Naive thymus-derived CD4-positive, alpha-beta T cell (primary cell): ENCODE measurements around the gene TMEM63B. TPM values are rescaled to one million over a fixed set of nuclear protein-coding genes. Genes with fewer than 3 reads are reported as not detected.

Source experiments
- ATAC-seq: fragments of 150-1000 bp; cut with Tn5 transposase; 2 replicates; pipeline ENCODE4 v1.10.0; 2021; ENCODE audit warnings: mild to moderate bottlenecking, moderate library complexity
- CTCF ChIA-PET: fragments of 350-600 bp; sonication (Branson Sonifier 250); formaldehyde crosslinking; loops from one replicate; lab custom pipeline; 2021; ENCODE audit warnings: antibody characterized with exemption; lab: Charles Lee
- POLR2A ChIA-PET: fragments of 350-600 bp; sonication (Branson Sonifier 250); formaldehyde crosslinking; loops from one replicate; lab custom pipeline; 2021; ENCODE audit warnings: antibody characterized with exemption, inconsistent platforms; lab: Charles Lee
- DNase-seq, 9 donors: peaks; one replicate each; pipeline versions ENCODE4 v3.0.0 to v3.0.0-alpha.2; 2020 to 2022; ENCODE audit warnings: mixed read lengths in 1 of 9
- H3K27ac ChIP-seq: one replicate; pipeline ENCODE4 v1.7.0; 2013; ENCODE audit warnings: mild to moderate bottlenecking, low read depth, low read length, moderate library complexity
- H3K27me3 ChIP-seq, 2 donors: one replicate each; pipeline ENCODE4 v1.7.0; 2013; ENCODE audit warnings: low read length in 2 of 2, mild to moderate bottlenecking in 2 of 2, moderate library complexity in 2 of 2; ENCODE audit not compliant: control insufficient read depth in 2 of 2, insufficient read depth in 2 of 2
- H3K36me3 ChIP-seq, 3 experiments: 1 replicate in 2 of 3; 2 replicates in 1 of 3; pipeline ENCODE4 v1.7.0; 2013; ENCODE audit warnings: low read length in 3 of 3, mild to moderate bottlenecking in 3 of 3, moderate library complexity in 1 of 3; ENCODE audit not compliant: insufficient read depth in 3 of 3, control insufficient read depth in 2 of 3
- H3K4me1 ChIP-seq, 2 donors: one replicate each; pipeline ENCODE4 v1.7.0; 2013; ENCODE audit warnings: low read length in 2 of 2, mild to moderate bottlenecking in 2 of 2, moderate library complexity in 1 of 2; ENCODE audit not compliant: control insufficient read depth in 2 of 2, insufficient read depth in 2 of 2
- H3K4me3 ChIP-seq: 2 replicates; pipeline ENCODE4 v1.7.0; 2013; ENCODE audit warnings: mild to moderate bottlenecking, low read length
- H3K9me3 ChIP-seq, 3 experiments: 1 replicate in 2 of 3; 2 replicates in 1 of 3; pipeline ENCODE4 v1.7.0; 2013; ENCODE audit warnings: low read length in 3 of 3; ENCODE audit not compliant: control insufficient read depth in 2 of 3
- H3K27ac Mint-ChIP-seq, 9 donors: one replicate each; pipeline ENCODE4 v1.8.0; 2020 to 2022; ENCODE audit warnings: mixed read lengths in 9 of 9, mild to moderate bottlenecking in 8 of 9, moderate library complexity in 5 of 9, inconsistent platforms in 2 of 9
- H3K27me3 Mint-ChIP-seq, 5 donors: one replicate each; pipeline ENCODE4 v1.8.0; 2021 to 2022; ENCODE audit warnings: mixed read lengths in 5 of 5, mild to moderate bottlenecking in 1 of 5
- H3K36me3 Mint-ChIP-seq, 5 donors: one replicate each; pipeline ENCODE4 v1.8.0; 2020 to 2022; ENCODE audit warnings: mixed read lengths in 5 of 5, mild to moderate bottlenecking in 3 of 5, inconsistent platforms in 1 of 5
- H3K4me1 Mint-ChIP-seq, 7 donors: one replicate each; pipeline ENCODE4 v1.8.0; 2020 to 2022; ENCODE audit warnings: mixed read lengths in 7 of 7, mild to moderate bottlenecking in 3 of 7, inconsistent platforms in 1 of 7
- H3K4me3 Mint-ChIP-seq, 10 donors: one replicate each; pipeline ENCODE4 v1.8.0; 2020 to 2022; ENCODE audit warnings: mild to moderate bottlenecking in 10 of 10, mixed read lengths in 10 of 10, moderate library complexity in 6 of 10, inconsistent platforms in 2 of 10
- H3K9me3 Mint-ChIP-seq, 11 donors: one replicate each; pipeline ENCODE4 v1.8.0; 2020 to 2022; ENCODE audit warnings: mixed read lengths in 11 of 11, mild to moderate bottlenecking in 4 of 11, inconsistent platforms in 1 of 11, moderate library complexity in 1 of 11
- intact Hi-C, 2 donors: fragments of 100-400 bp; cut with micrococcal nuclease; formaldehyde crosslinking; loops; one replicate each; pipeline ENCODE4 v1.15.1; 2023
- polyA plus RNA-seq, 2 donors: library from polyadenylated mRNA; unstranded; fragments of 300-500 nt; fragmentation: Illumina TruSeq; gene quantifications; one replicate each; pipeline ENCODE4 v1.2.3, GENCODE V29; 2021
- total RNA-seq, 6 experiments: library from RNA in 5 of 6; stranded (reverse) in 5 of 6; gene quantifications; 1 replicate in 5 of 6; 2 replicates in 1 of 6; pipeline ENCODE4 v1.2.3 and lab custom pipeline; 2021 to 2026

Gene TMEM63B
- total and polyA plus RNA-seq, 7 experiments from 2014 or later, result 0.18 to 21.4 (median 16.2) TPM

GRCh38 chr6:44158770-44159228, 31.4 kb downstream of the TMEM63B start, which contains the start of gene CAPN11:
Gene CAPN11 (plus strand): TSS chr6:44158820. CDS start chr6:44158849, 29 bp downstream.
- no peaks in the 10 kb centered on the region for H3K9me3 ChIP-seq
- H3K27me3 ChIP-seq, result no peaks in the 10 kb centered on the region
- DNase-seq, result no peak
- H3K4me3 Mint-ChIP-seq, result no peak within 1 kb of the TSS
- intact Hi-C loops, result no loop called here
- no peaks in the 10 kb centered on the region for H3K36me3 ChIP-seq
- H3K36me3 Mint-ChIP-seq, result no peaks in the 10 kb centered on the region
- no peak within 1 kb of the TSS for H3K27ac ChIP-seq
- peaks cover 0 to 3% (median 0%) of the 10 kb centered on the region in 7 donors for H3K4me1 Mint-ChIP-seq
- ChIA-PET POLR2A (no interaction called here), CTCF (no interaction called here)
- no peak within 1 kb of the TSS for H3K27ac Mint-ChIP-seq
- H3K9me3 Mint-ChIP-seq, result no peaks in the 10 kb centered on the region
- no peak within 1 kb of the TSS for H3K4me3 ChIP-seq
- H3K4me1 ChIP-seq, result no peaks in the 10 kb centered on the region
- peaks cover 0 to 9% (median 5%) of the 10 kb centered on the region in 5 donors for H3K27me3 Mint-ChIP-seq
- no peak for ATAC-seq

- ChIA-PET POLR2A (no interaction called here), CTCF (interaction anchor here (0.7 to 0.9 kb wide), 2 partner anchors 15 to 65 kb away, joined by 4 read pairs; no protein-coding TSS in a partner anchor)
- H3K4me1 ChIP-seq, result no peaks in the 10 kb centered on the region
- peaks cover 0 to 22% (median 15%) of the 10 kb centered on the region in 5 donors for H3K27me3 Mint-ChIP-seq
- no peak overlapping the region for H3K4me3 ChIP-seq
- H3K9me3 Mint-ChIP-seq, result no peaks in the 10 kb centered on the region
- H3K36me3 Mint-ChIP-seq, result no peaks in the 10 kb centered on the region
- no peaks in the 10 kb centered on the region for H3K36me3 ChIP-seq
- H3K27ac Mint-ChIP-seq, result no peak overlapping the region
- H3K4me3 Mint-ChIP-seq, result no peak overlapping the region
- no peaks in the 10 kb centered on the region for H3K27me3 ChIP-seq
- peaks cover 0 to 8% (median 0%) of the 10 kb centered on the region in 7 donors for H3K4me1 Mint-ChIP-seq
- intact Hi-C loops, result no loop called here
- H3K27ac ChIP-seq, result no peak overlapping the region
- ATAC-seq, result no peak
- no peaks in the 10 kb centered on the region for H3K9me3 ChIP-seq
- no peak for DNase-seq
Measured at GRCh38 chr6:44161997-44162338, 34.6 kb downstream of the TMEM63B start.

- DNase-seq, result no peak
- H3K4me1 ChIP-seq, result no peaks in the 10 kb centered on the region
- CTCF ChIA-PET, result interaction anchor here (0.6 to 1.0 kb wide), 2 partner anchors 9 to 11 kb away, joined by 3 to 4 read pairs; no protein-coding TSS in a partner anchor
Measured at GRCh38 chr6:44162876-44163625, 35.7 kb downstream of the TMEM63B start.

GRCh38 chr6:44166116-44166515, 38.8 kb downstream of the TMEM63B start:
- Mint-ChIP-seq H3K9me3 (no peaks in the 10 kb centered on the region), H3K4me1 (peaks cover 0 to 6% (median 0%) of the 10 kb centered on the region in 7 donors), H3K27ac (no peak overlapping the region), H3K4me3 (no peak overlapping the region), H3K27me3 (peaks cover 0 to 27% (median 15%) of the 10 kb centered on the region in 5 donors), H3K36me3 (no peaks in the 10 kb centered on the region)
- Histone ChIP-seq H3K9me3 (no peaks in the 10 kb centered on the region), H3K27me3 (no peaks in the 10 kb centered on the region), H3K36me3 (no peaks in the 10 kb centered on the region), H3K27ac (no peak overlapping the region), H3K4me1 (no peaks in the 10 kb centered on the region), H3K4me3 (no peak overlapping the region)
- DNase-seq, result no peak
- intact Hi-C loops, result no loop called here
- no peak for ATAC-seq
- ChIA-PET POLR2A (no interaction called here), CTCF (interaction anchor here (0.6 kb wide), 1 partner anchor 51 kb away, joined by 3 read pairs; no protein-coding TSS in a partner anchor)

More at GRCh38 chr6:44162876-44163625, 35.7 kb downstream of the TMEM63B start:
- intact Hi-C loops, result no loop called here
- no peak overlapping the region for H3K27ac ChIP-seq
- POLR2A ChIA-PET, result interaction anchor here (0.6 kb wide), 1 partner anchor 229 kb away, joined by 3 read pairs; no protein-coding TSS in a partner anchor
- no peaks in the 10 kb centered on the region for H3K9me3 ChIP-seq
- no peaks in the 10 kb centered on the region for H3K36me3 Mint-ChIP-seq
- H3K4me3 ChIP-seq, result no peak overlapping the region
- no peaks in the 10 kb centered on the region for H3K9me3 Mint-ChIP-seq
- H3K36me3 ChIP-seq, result no peaks in the 10 kb centered on the region
- no peak overlapping the region for H3K27ac Mint-ChIP-seq
- peaks cover 0 to 22% (median 15%) of the 10 kb centered on the region in 5 donors for H3K27me3 Mint-ChIP-seq
- no peak for ATAC-seq
- no peak overlapping the region for H3K4me3 Mint-ChIP-seq
- H3K4me1 Mint-ChIP-seq, result peaks cover 0 to 9% (median 0%) of the 10 kb centered on the region in 7 donors
- no peaks in the 10 kb centered on the region for H3K27me3 ChIP-seq

GRCh38 chr6:44166591-44167184, 39.3 kb downstream of the TMEM63B start:
- Mint-ChIP-seq H3K4me1 (peaks cover 0 to 6% (median 0%) of the 10 kb centered on the region in 7 donors), H3K27me3 (peaks cover 0 to 27% (median 15%) of the 10 kb centered on the region in 5 donors), H3K36me3 (no peaks in the 10 kb centered on the region), H3K27ac (no peak overlapping the region), H3K9me3 (no peaks in the 10 kb centered on the region), H3K4me3 (no peak overlapping the region)
- DNase-seq, result no peak
- no peaks in the 10 kb centered on the region for H3K4me1 ChIP-seq
- ChIA-PET POLR2A (no interaction called here), CTCF (interaction anchor here (0.6 kb wide), 1 partner anchor 51 kb away, joined by 3 read pairs; no protein-coding TSS in a partner anchor)
- no peaks in the 10 kb centered on the region for H3K36me3 ChIP-seq
- intact Hi-C loops, result no loop called here
- ATAC-seq, result no peak
- H3K9me3 ChIP-seq, result no peaks in the 10 kb centered on the region
- no peak overlapping the region for H3K27ac ChIP-seq
- no peak overlapping the region for H3K4me3 ChIP-seq
- no peaks in the 10 kb centered on the region for H3K27me3 ChIP-seq

- DNase-seq, result no peak
- Mint-ChIP-seq H3K27me3 (peaks cover 0 to 27% (median 14%) of the 10 kb centered on the region in 5 donors), H3K27ac (peak overlapping the region in 1 of 9 donors; percentile 3), H3K4me1 (peaks cover 0 to 8% (median 0%) of the 10 kb centered on the region in 7 donors), H3K36me3 (no peaks in the 10 kb centered on the region), H3K4me3 (no peak overlapping the region), H3K9me3 (no peaks in the 10 kb centered on the region)
- H3K9me3 ChIP-seq, result no peaks in the 10 kb centered on the region
- H3K4me1 ChIP-seq, result no peaks in the 10 kb centered on the region
- POLR2A ChIA-PET, result no interaction called here
- H3K27ac ChIP-seq, result no peak overlapping the region
- no peaks in the 10 kb centered on the region for H3K27me3 ChIP-seq
- no peaks in the 10 kb centered on the region for H3K36me3 ChIP-seq
- CTCF ChIA-PET, result no interaction called here
- no peak overlapping the region for H3K4me3 ChIP-seq
- ATAC-seq, result no peak
- intact Hi-C loops, result no loop called here
Measured at GRCh38 chr6:44167567-44167966, 40.2 kb downstream of the TMEM63B start.
